Measurements from ENCODE around the gene ZFPM1. TPM values are rescaled to one million over a fixed set of nuclear protein-coding genes. Genes with fewer than 3 reads are reported as not detected.

Gene ZFPM1
- total and polyA plus RNA-seq, 2 experiments from 2014 or later: 0.53 to 2.2 TPM

GRCh38 chr16:88462396-88462795 lies 9.3 kb downstream of the ZFPM1 start:
- peak overlapping the region; percentile 62 for H3K4me2 ChIP-seq
- Mint-ChIP-seq H3K36me3 (ENCODE audit: low read depth) (no peaks in the 10 kb centered on the region), H3K4me1 (peaks cover 14% of the 10 kb centered on the region; the same call in 2 of the 3 replicates), H3K4me3 (no peak overlapping the region), H3K27me3 (ENCODE audit: insufficient read depth, low read depth, poor library complexity) (peaks cover 16% of the 10 kb centered on the region), H3K27ac (no peak overlapping the region), H3K9me3 (no peaks in the 10 kb centered on the region)
- peaks cover 12% of the 10 kb centered on the region for H3K4me1 ChIP-seq (ENCODE audit: insufficient read depth)
- H3K9me2 ChIP-seq (ENCODE audit: insufficient read depth): no peaks in the 10 kb centered on the region
- DNase-seq (ENCODE audit: low spot score): no peak
- TF ChIP-seq ZNF331 (CRISPR knock-in tag; IDR thresholded peaks at IDR 0.05; ENCODE audit: low read depth) (no peak), NANOG (IDR thresholded peaks at IDR 0.05; ENCODE audit: borderline replicate concordance) (no peak), ETS1 (IDR thresholded peaks at IDR 0.05) (no peak), CTCF (conservative IDR thresholded peaks at IDR 0.05; ENCODE audit: low read depth in 2 of 2) (no peak)
- no peak overlapping the region for H3K4me3 ChIP-seq
- no peaks in the 10 kb centered on the region for H4K20me1 ChIP-seq (replicated peaks; ENCODE audit: insufficient read depth)
- no peaks in the 10 kb centered on the region for H3F3A ChIP-seq (replicated peaks; ENCODE audit: low read depth)
- no peak overlapping the region for H3K27ac ChIP-seq (ENCODE audit: low read depth)
- H3K27me3 ChIP-seq (ENCODE audit: insufficient read depth): peaks cover 9% of the 10 kb centered on the region
- no peak overlapping the region for H2AFZ ChIP-seq
- ATAC-seq: no peak
- H3K79me2 ChIP-seq (replicated peaks; ENCODE audit: insufficient read depth): no peaks in the 10 kb centered on the region
- H3K36me3 ChIP-seq (ENCODE audit: insufficient read depth): no peaks in the 10 kb centered on the region

GRCh38 chr16:88463411-88463810 lies 10.3 kb downstream of the ZFPM1 start:
- Mint-ChIP-seq H3K27ac (no peak overlapping the region), H3K4me1 (peaks cover 17% of the 10 kb centered on the region; the same call in 2 of the 3 replicates), H3K36me3 (ENCODE audit: low read depth) (no peaks in the 10 kb centered on the region), H3K9me3 (no peaks in the 10 kb centered on the region), H3K27me3 (ENCODE audit: insufficient read depth, low read depth, poor library complexity) (peaks cover 10% of the 10 kb centered on the region), H3K4me3 (no peak overlapping the region)
- H3K79me2 ChIP-seq (replicated peaks; ENCODE audit: insufficient read depth): no peaks in the 10 kb centered on the region
- DNase-seq (ENCODE audit: low spot score) (no peak), ATAC-seq (no peak)
- H3K27ac ChIP-seq (ENCODE audit: low read depth): no peak overlapping the region
- no peaks in the 10 kb centered on the region for H4K20me1 ChIP-seq (replicated peaks; ENCODE audit: insufficient read depth)
- no peaks in the 10 kb centered on the region for H3K36me3 ChIP-seq (ENCODE audit: insufficient read depth)
- H3K4me3 ChIP-seq: no peak overlapping the region
- H3K27me3 ChIP-seq (ENCODE audit: insufficient read depth): no peaks in the 10 kb centered on the region
- H3K9me2 ChIP-seq (ENCODE audit: insufficient read depth): no peaks in the 10 kb centered on the region
- H2AFZ ChIP-seq: no peak overlapping the region
- no peaks in the 10 kb centered on the region for H3F3A ChIP-seq (replicated peaks; ENCODE audit: low read depth)
- H3K4me2 ChIP-seq: no peak overlapping the region
- peaks cover 16% of the 10 kb centered on the region for H3K4me1 ChIP-seq (ENCODE audit: insufficient read depth)
- no peak for TF ChIP-seq EZH2 (IDR thresholded peaks at IDR 0.05; ENCODE audit: low read depth, unreplicated experiment)
- TF ChIP-seq ZNF114 (CRISPR knock-in tag; IDR thresholded peaks at IDR 0.05): no peak
- TF ChIP-seq EZH2phosphoT487 (IDR thresholded peaks at IDR 0.05; ENCODE audit: unreplicated experiment): no peak
- no peak for TF ChIP-seq POLR2AphosphoS5 (IDR thresholded peaks at IDR 0.05; ENCODE audit: low read depth)
- no peak for TF ChIP-seq STAT1 (IDR thresholded peaks at IDR 0.05; ENCODE audit: unreplicated experiment)
- no peak for TF ChIP-seq NANOG (IDR thresholded peaks at IDR 0.05; ENCODE audit: borderline replicate concordance)
- no peak for TF ChIP-seq CTCF (conservative IDR thresholded peaks at IDR 0.05; ENCODE audit: low read depth in 2 of 2)
- no peak for TF ChIP-seq ETS1 (IDR thresholded peaks at IDR 0.05)
- no peak for TF ChIP-seq REST (IDR thresholded peaks at IDR 0.05; ENCODE audit: unreplicated experiment)

All from GM23338 (cell line).